CMK (cell line): ENCODE measurements around the gene ATP10B.

Experiments used
- DNase-seq: peaks from one replicate; pipeline ENCODE4 v3.0.0-alpha.2; 2010; ENCODE audit warnings: low read depth

The ATP10B gene

GRCh38 chr5:160685695-160686094 lies 166.3 kb downstream of the ATP10B start:
- no peak for DNase-seq

- DNase-seq = no peak
Measured at GRCh38 chr5:160685219-160685618, 166.8 kb downstream of the ATP10B start.

GRCh38 chr5:160679567-160680309 lies 172.3 kb downstream of the ATP10B start:
- DNase-seq = no peak

- DNase-seq = no peak
Measured at GRCh38 chr5:160675988-160676387, 176.0 kb downstream of the ATP10B start.

GRCh38 chr5:160674901-160675300 lies 177.1 kb downstream of the ATP10B start:
- no peak for DNase-seq

- DNase-seq = no peak
Measured at GRCh38 chr5:160672521-160672920, 179.5 kb downstream of the ATP10B start.

- DNase-seq = no peak
Measured at GRCh38 chr5:160668356-160668755, 183.7 kb downstream of the ATP10B start.

- DNase-seq = no peak
Measured at GRCh38 chr5:160667160-160667559, 184.9 kb downstream of the ATP10B start.

GRCh38 chr5:160665460-160665859 lies 186.6 kb downstream of the ATP10B start:
- no peak for DNase-seq

- DNase-seq = no peak
Measured at GRCh38 chr5:160660132-160660531, 191.9 kb downstream of the ATP10B start.

GRCh38 chr5:160657622-160658458 lies 194.2 kb downstream of the ATP10B start:
- no peak for DNase-seq

- no peak for DNase-seq
Measured at GRCh38 chr5:160657068-160657507, 194.9 kb downstream of the ATP10B start.

- DNase-seq = no peak
Measured at GRCh38 chr5:160655717-160656116, 196.3 kb downstream of the ATP10B start.

- no peak for DNase-seq
Measured at GRCh38 chr5:160651692-160652645, 200.0 kb downstream of the ATP10B start.

GRCh38 chr5:160649304-160649703 lies 202.7 kb downstream of the ATP10B start:
- DNase-seq = no peak

- DNase-seq = no peak
Measured at GRCh38 chr5:160646033-160646432, 206.0 kb downstream of the ATP10B start.

- no peak for DNase-seq
Measured at GRCh38 chr5:160643616-160644240, 208.3 kb downstream of the ATP10B start.

GRCh38 chr5:160641405-160641804 lies 210.6 kb downstream of the ATP10B start:
- no peak for DNase-seq

- DNase-seq = no peak
Measured at GRCh38 chr5:160640406-160640805, 211.6 kb downstream of the ATP10B start.

GRCh38 chr5:160638161-160638742 lies 213.8 kb downstream of the ATP10B start:
- no peak for DNase-seq
